Brain microvascular endothelial cell (primary cell): ENCODE measurements around the gene TLE3.
A peak's percentile ranks its signal among the peaks of the same experiment; 100 is the strongest.

Experiments used
- DNase-seq: peaks from one replicate; pipeline ENCODE4 v3.0.0-alpha.2; 2020
- H3K27ac ChIP-seq: fragments of 250-450 bp; sonication (Bioruptor Pico); 2 replicates; pipeline ENCODE4 v1.5.1; 2020; ENCODE audit warnings: mild to moderate bottlenecking, moderate library complexity
- H3K27me3 ChIP-seq: fragments of 250-450 bp; sonication (Bioruptor Pico); replicated peaks from 2 replicates; pipeline ENCODE4 v1.5.1; 2020; ENCODE audit warnings: mild to moderate bottlenecking
- H3K36me3 ChIP-seq: fragments of 250-450 bp; sonication (Bioruptor Pico); replicated peaks from 2 replicates; pipeline ENCODE4 v1.5.1; 2020; ENCODE audit warnings: mild to moderate bottlenecking
- H3K4me3 ChIP-seq: 2 replicates; pipeline ENCODE4 v1.5.1; 2011; ENCODE audit warnings: low read depth, mild to moderate bottlenecking, control low read depth, low read length, moderate library complexity
- CTCF ChIP-seq: IDR thresholded peaks from 2 replicates; pipeline ENCODE4 v1.5.1; 2011; ENCODE audit warnings: low read depth, mild to moderate bottlenecking, moderate library complexity, low read length, control low read depth, inconsistent platforms; ENCODE audit errors: missing control alignments
- in situ Hi-C: cut with HindIII; loops from 2 replicates; pipeline ENCODE4 v1.10.0; 2017; ENCODE audit warnings: low sequenced_read_pairs, low pct_ligation_motif_present

Gene TLE3

GRCh38 chr15:70065006-70065722 is 32.6 kb downstream of the TLE3 start:
- H3K27me3 ChIP-seq: no peaks in the 10 kb centered on the region
- peaks cover 52% of the 10 kb centered on the region for H3K36me3 ChIP-seq
- DNase-seq: no peak
- no peak for TF ChIP-seq CTCF
- H3K27ac ChIP-seq: no peak overlapping the region
- in situ Hi-C loops: no loop called here
- H3K4me3 ChIP-seq: no peak overlapping the region

- no peak overlapping the region for H3K27ac ChIP-seq
- in situ Hi-C loops: no loop called here
- no peak for DNase-seq
- H3K27me3 ChIP-seq: no peaks in the 10 kb centered on the region
- peak; percentile 31 for TF ChIP-seq CTCF
- peaks cover 54% of the 10 kb centered on the region for H3K36me3 ChIP-seq
- H3K4me3 ChIP-seq: no peak overlapping the region
Measured at GRCh38 chr15:70064441-70064840, 33.3 kb downstream of the TLE3 start.

- Histone ChIP-seq H3K36me3 (peaks cover 54% of the 10 kb centered on the region), H3K27me3 (no peaks in the 10 kb centered on the region), H3K4me3 (no peak overlapping the region), H3K27ac (no peak overlapping the region)
- DNase-seq: no peak
- in situ Hi-C loops: no loop called here
- no peak for TF ChIP-seq CTCF
Measured at GRCh38 chr15:70063980-70064379, 33.7 kb downstream of the TLE3 start.

GRCh38 chr15:70063261-70063925 is 34.3 kb downstream of the TLE3 start:
- Histone ChIP-seq H3K4me3 (no peak overlapping the region), H3K36me3 (peaks cover 54% of the 10 kb centered on the region)
- no peak for TF ChIP-seq CTCF

GRCh38 chr15:70062321-70062956 is 35.3 kb downstream of the TLE3 start:
- Histone ChIP-seq H3K27ac (no peak overlapping the region), H3K36me3 (peaks cover 59% of the 10 kb centered on the region), H3K4me3 (peak overlapping the region; percentile 24), H3K27me3 (no peaks in the 10 kb centered on the region)
- DNase-seq: peak; percentile 87
- TF ChIP-seq CTCF: no peak
- in situ Hi-C loops: no loop called here

More at GRCh38 chr15:70063261-70063925, 34.3 kb downstream of the TLE3 start:
- in situ Hi-C loops: no loop called here
- Histone ChIP-seq H3K27ac (no peak overlapping the region), H3K27me3 (no peaks in the 10 kb centered on the region)
- no peak for DNase-seq
